GM12878 (cell line): ENCODE results near the gene KCNK4. TPM values are rescaled to one million over a fixed set of nuclear protein-coding genes. Genes with fewer than 3 reads are reported as not detected.

Experiments used
- ATF7 ChIP-seq: fragments of 450-650 bp; IDR thresholded peaks from 2 replicates; pipeline ENCODE4 v1.6.1; 2016; ENCODE audit warnings: low read depth, mild to moderate bottlenecking
- CBX3 ChIP-seq: fragments of 200-600 bp; sonication (generic); IDR thresholded peaks from 2 replicates; pipeline ENCODE4 v1.6.1; 2016; ENCODE audit warnings: low read depth, borderline replicate concordance
- IRF4 ChIP-seq: IDR thresholded peaks from 2 replicates; pipeline ENCODE4 v1.6.1; 2011; ENCODE audit warnings: low read depth, low read length
- JUNB ChIP-seq: IDR thresholded peaks from 2 replicates; pipeline ENCODE4 v1.6.1; 2016; ENCODE audit warnings: antibody characterized with exemption, mild to moderate bottlenecking
- PAX5 ChIP-seq: IDR thresholded peaks from 2 replicates; pipeline ENCODE4 v1.6.1; 2011; ENCODE audit warnings: low read depth, low read length, borderline replicate concordance
- RELB ChIP-seq: fragments of 450-650 bp; IDR thresholded peaks from 2 replicates; pipeline ENCODE4 v1.6.1; 2017; ENCODE audit warnings: low read depth, mild to moderate bottlenecking, moderate library complexity
- SP1 ChIP-seq: IDR thresholded peaks from one replicate; pipeline ENCODE4 v1.6.1; 2011; ENCODE audit warnings: low read depth, low read length
- SPI1 ChIP-seq: IDR thresholded peaks from 2 replicates; pipeline ENCODE4 v1.6.1; 2011; ENCODE audit warnings: low read depth, mild to moderate bottlenecking, low read length, moderate library complexity, borderline replicate concordance; ENCODE audit not compliant: insufficient read depth
- TBL1XR1 ChIP-seq: IDR thresholded peaks from 2 replicates; pipeline ENCODE4 v1.6.1; 2012; ENCODE audit warnings: low read depth, low read length, improper control_type of control experiment
- ZZZ3 ChIP-seq: IDR thresholded peaks from 2 replicates; pipeline ENCODE4 v1.6.1; 2011; ENCODE audit warnings: low read depth; ENCODE audit not compliant: control insufficient read depth, insufficient read length
- polyA plus RNA-seq, 11 experiments: library from polyadenylated mRNA; depleted of rRNA in 4 of 11; unstranded in 6 of 11; stranded (reverse) in 5 of 11; fragments of >200 nt; fragmentation: Nextera tagmentation in 4 of 11; fragmentation: Illumina TruSeq in 1 of 11; extraction: Ambion mirVana in 4 of 11; extraction: Trizol in 1 of 11; gene quantifications; 1 replicate in 1 of 11; 2 replicates in 10 of 11; pipeline versions ENCODE4 v1.2.1 to v1.2.3, GENCODE V29; 2011 to 2016; ENCODE audit warnings: inconsistent platforms in 2 of 11, missing spikeins in 2 of 11, low read depth in 1 of 11
- total RNA-seq, 4 experiments: library from RNA; depleted of rRNA in 3 of 4; stranded (reverse); fragments of >200 nt in 3 of 4; fragmentation: Illumina TruSeq in 1 of 4; extraction: Trizol in 1 of 4; gene quantifications; 2 replicates each; pipeline versions ENCODE4 v1.2.1 to v1.2.3, GENCODE V29; 2013 to 2021
- TF ChIP-seq, protein P1 (sequence below): fragments of 450-650 bp; IDR thresholded peaks from 2 replicates; pipeline ENCODE4 v1.6.1; 2016; ENCODE audit warnings: mild to moderate bottlenecking
- TF ChIP-seq, protein P2 (sequence below): fragments of 450-650 bp; IDR thresholded peaks from 2 replicates; pipeline ENCODE4 v1.6.1; 2017; ENCODE audit warnings: antibody characterized with exemption, mild to moderate bottlenecking, moderate library complexity
- TF ChIP-seq, protein P3 (sequence below): fragments of 450-650 bp; formaldehyde crosslinking; IDR thresholded peaks from 2 replicates; pipeline ENCODE4 v1.4.0; 2020; ENCODE audit warnings: mild to moderate bottlenecking, moderate library complexity
- TF ChIP-seq, protein P4 (sequence below): fragments of 450-650 bp; IDR thresholded peaks from 2 replicates; pipeline ENCODE4 v1.6.1; 2018; ENCODE audit warnings: mild to moderate bottlenecking, low read depth, moderate library complexity; ENCODE audit not compliant: partially characterized antibody

The KCNK4 gene
- total and polyA plus RNA-seq, 10 of the 15 experiments (the other 5 are each of a cell fraction or from before 2014, with no cell fraction given): 0.04 TPM; not detected in 9

DNA sequence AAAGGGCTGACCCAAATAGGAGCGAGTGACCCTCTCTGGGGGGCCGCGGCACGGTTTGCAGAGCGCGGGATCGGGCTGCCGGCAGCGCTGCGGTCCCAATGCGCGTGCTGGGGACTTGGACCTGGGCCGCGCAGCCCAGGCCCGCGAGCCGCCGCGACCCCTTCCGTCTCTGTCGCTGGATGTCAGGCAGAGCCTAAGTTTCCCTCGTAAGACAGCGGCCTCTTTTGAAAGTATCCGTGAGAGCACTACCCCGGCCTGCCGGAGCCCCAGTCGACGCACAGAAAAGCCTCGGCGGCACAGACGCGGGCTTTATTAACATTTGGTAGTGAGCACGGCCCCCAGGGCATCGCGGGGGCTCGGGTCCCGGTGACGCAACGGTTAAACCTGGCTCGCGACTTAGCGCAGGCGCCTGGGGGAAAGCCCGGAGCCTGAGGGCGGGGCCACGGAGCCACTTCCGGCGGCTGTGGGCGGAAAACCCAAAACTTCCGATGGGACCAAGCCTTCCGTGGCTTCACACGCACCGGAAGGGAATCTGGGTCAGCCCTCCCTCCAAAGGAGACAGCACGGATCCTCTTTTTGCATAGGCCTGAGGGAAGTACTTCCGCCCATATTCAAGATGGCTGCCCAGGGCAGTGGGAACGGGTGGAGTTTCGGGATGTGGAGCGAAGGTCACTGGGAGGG lies 21.4 kb upstream of the KCNK4 start (continued):
- TF ChIP-seq, protein P1, sequence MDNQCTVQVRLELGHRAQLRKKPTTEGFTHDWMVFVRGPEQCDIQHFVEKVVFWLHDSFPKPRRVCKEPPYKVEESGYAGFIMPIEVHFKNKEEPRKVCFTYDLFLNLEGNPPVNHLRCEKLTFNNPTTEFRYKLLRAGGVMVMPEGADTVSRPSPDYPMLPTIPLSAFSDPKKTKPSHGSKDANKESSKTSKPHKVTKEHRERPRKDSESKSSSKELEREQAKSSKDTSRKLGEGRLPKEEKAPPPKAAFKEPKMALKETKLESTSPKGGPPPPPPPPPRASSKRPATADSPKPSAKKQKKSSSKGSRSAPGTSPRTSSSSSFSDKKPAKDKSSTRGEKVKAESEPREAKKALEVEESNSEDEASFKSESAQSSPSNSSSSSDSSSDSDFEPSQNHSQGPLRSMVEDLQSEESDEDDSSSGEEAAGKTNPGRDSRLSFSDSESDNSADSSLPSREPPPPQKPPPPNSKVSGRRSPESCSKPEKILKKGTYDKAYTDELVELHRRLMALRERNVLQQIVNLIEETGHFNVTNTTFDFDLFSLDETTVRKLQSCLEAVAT: no peak; the same call in 1 of the 2 replicates
- TF ChIP-seq SPI1 (peak; percentile 48; the same call in 1 of the 2 replicates), JUNB (no peak; the same call in 1 of the 2 replicates), SP1 (peak; percentile 63), PAX5 (no peak), ZZZ3 (no peak), ATF7 (peak; percentile 83), RELB (peak; percentile 99), IRF4 (peak; percentile 69; the same call in 1 of the 2 replicates), TBL1XR1 (0 out of 2 replicates have a peak, but pooled peaks have one; percentile 39), CBX3 (no peak)
- TF ChIP-seq, protein P2, sequence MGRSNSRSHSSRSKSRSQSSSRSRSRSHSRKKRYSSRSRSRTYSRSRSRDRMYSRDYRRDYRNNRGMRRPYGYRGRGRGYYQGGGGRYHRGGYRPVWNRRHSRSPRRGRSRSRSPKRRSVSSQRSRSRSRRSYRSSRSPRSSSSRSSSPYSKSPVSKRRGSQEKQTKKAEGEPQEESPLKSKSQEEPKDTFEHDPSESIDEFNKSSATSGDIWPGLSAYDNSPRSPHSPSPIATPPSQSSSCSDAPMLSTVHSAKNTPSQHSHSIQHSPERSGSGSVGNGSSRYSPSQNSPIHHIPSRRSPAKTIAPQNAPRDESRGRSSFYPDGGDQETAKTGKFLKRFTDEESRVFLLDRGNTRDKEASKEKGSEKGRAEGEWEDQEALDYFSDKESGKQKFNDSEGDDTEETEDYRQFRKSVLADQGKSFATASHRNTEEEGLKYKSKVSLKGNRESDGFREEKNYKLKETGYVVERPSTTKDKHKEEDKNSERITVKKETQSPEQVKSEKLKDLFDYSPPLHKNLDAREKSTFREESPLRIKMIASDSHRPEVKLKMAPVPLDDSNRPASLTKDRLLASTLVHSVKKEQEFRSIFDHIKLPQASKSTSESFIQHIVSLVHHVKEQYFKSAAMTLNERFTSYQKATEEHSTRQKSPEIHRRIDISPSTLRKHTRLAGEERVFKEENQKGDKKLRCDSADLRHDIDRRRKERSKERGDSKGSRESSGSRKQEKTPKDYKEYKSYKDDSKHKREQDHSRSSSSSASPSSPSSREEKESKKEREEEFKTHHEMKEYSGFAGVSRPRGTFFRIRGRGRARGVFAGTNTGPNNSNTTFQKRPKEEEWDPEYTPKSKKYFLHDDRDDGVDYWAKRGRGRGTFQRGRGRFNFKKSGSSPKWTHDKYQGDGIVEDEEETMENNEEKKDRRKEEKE: no peak
- TF ChIP-seq, protein P3, sequence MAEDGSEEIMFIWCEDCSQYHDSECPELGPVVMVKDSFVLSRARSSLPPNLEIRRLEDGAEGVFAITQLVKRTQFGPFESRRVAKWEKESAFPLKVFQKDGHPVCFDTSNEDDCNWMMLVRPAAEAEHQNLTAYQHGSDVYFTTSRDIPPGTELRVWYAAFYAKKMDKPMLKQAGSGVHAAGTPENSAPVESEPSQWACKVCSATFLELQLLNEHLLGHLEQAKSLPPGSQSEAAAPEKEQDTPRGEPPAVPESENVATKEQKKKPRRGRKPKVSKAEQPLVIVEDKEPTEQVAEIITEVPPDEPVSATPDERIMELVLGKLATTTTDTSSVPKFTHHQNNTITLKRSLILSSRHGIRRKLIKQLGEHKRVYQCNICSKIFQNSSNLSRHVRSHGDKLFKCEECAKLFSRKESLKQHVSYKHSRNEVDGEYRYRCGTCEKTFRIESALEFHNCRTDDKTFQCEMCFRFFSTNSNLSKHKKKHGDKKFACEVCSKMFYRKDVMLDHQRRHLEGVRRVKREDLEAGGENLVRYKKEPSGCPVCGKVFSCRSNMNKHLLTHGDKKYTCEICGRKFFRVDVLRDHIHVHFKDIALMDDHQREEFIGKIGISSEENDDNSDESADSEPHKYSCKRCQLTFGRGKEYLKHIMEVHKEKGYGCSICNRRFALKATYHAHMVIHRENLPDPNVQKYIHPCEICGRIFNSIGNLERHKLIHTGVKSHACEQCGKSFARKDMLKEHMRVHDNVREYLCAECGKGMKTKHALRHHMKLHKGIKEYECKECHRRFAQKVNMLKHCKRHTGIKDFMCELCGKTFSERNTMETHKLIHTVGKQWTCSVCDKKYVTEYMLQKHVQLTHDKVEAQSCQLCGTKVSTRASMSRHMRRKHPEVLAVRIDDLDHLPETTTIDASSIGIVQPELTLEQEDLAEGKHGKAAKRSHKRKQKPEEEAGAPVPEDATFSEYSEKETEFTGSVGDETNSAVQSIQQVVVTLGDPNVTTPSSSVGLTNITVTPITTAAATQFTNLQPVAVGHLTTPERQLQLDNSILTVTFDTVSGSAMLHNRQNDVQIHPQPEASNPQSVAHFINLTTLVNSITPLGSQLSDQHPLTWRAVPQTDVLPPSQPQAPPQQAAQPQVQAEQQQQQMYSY (CRISPR knock-in tag): no peak
- TF ChIP-seq, protein P4, sequence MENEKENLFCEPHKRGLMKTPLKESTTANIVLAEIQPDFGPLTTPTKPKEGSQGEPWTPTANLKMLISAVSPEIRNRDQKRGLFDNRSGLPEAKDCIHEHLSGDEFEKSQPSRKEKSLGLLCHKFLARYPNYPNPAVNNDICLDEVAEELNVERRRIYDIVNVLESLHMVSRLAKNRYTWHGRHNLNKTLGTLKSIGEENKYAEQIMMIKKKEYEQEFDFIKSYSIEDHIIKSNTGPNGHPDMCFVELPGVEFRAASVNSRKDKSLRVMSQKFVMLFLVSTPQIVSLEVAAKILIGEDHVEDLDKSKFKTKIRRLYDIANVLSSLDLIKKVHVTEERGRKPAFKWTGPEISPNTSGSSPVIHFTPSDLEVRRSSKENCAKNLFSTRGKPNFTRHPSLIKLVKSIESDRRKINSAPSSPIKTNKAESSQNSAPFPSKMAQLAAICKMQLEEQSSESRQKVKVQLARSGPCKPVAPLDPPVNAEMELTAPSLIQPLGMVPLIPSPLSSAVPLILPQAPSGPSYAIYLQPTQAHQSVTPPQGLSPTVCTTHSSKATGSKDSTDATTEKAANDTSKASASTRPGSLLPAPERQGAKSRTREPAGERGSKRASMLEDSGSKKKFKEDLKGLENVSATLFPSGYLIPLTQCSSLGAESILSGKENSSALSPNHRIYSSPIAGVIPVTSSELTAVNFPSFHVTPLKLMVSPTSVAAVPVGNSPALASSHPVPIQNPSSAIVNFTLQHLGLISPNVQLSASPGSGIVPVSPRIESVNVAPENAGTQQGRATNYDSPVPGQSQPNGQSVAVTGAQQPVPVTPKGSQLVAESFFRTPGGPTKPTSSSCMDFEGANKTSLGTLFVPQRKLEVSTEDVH: peak; percentile 97
